GM12892 (cell line): ENCODE data around the gene ZMIZ1.

Experiments used
- DNase-seq: peaks from one replicate; pipeline ENCODE4 v3.0.0; 2011; ENCODE audit not compliant: insufficient read length
- FAIRE-seq: peaks from 2 replicates; lab custom pipeline; 2011; peaks lifted over from hg19 to GRCh38; lab: Jason Lieb, UNC
- POLR2A ChIP-seq: IDR thresholded peaks from 2 replicates; pipeline ENCODE4 v1.6.1; 2011; ENCODE audit warnings: low read depth, low read length, control low read depth
- POLR2AphosphoS5 ChIP-seq: IDR thresholded peaks from 2 replicates; pipeline ENCODE4 v1.6.1; 2011; ENCODE audit warnings: low read depth, low read length, control low read depth
- TAF1 ChIP-seq: IDR thresholded peaks from 2 replicates; pipeline ENCODE4 v1.6.1; 2011; ENCODE audit warnings: low read depth, mild to moderate bottlenecking, control low read depth, low read length, borderline replicate concordance

Gene ZMIZ1

GRCh38 chr10:79103585-79103984, 34.8 kb downstream of the ZMIZ1 start:
- TF ChIP-seq TAF1 (no peak), POLR2AphosphoS5 (no peak), POLR2A (no peak)
- FAIRE-seq (no peak), DNase-seq (no peak)

DNA sequence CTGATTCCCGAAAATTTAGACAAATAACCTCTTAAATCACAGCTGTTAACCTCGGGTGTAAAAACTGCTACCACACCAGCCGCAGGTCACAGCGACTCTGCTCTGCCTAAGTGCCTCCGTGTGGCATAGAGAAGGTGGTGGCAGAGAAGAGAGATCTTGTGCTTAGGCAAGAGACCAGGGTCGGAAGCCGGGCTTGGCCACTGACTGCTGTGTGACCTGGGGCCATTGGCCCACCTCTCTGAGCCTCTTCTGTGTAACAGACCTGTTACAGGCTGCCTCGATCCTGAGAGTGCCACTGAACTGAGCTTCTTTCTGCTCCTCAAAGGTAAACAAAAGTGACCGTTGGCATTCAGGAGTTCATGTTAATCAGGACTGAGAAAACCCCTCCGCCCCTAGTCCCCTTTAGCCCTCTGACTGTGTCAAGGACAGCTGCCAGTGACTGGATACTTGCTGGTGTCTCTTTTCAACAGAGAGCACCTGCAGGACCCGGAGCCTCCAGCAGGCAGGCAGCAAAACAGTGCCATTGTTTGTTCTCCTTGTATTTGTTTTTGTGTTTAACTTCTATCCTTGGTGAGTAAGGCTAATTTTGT, 36.5 kb downstream of the ZMIZ1 start:
- FAIRE-seq (no peak), DNase-seq (no peak)
- no peak for TF ChIP-seq POLR2AphosphoS5
- no peak for TF ChIP-seq TAF1
- TF ChIP-seq POLR2A = no peak

DNA sequence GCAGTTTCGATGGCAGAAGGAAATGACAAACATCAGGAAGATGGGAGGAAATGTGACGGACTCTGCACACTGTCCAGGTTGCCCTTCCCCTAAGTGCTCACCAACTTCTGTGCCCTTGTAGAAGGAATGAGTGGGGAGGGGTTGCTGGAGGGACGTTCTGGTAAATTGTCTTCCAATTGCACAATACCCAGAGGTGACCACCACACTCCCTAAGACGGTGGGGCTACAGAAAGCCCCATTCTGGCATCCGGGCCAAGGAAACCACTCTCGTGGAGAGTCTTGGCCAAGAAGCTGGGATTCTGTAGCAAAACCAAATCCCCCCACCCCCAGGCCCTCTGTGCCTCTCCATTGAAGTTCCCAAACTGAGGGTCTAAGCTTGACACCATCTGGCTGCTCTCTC, 37.1 kb downstream of the ZMIZ1 start:
- DNase-seq = no peak
- no peak for FAIRE-seq
- no peak for TF ChIP-seq POLR2A
- TF ChIP-seq POLR2AphosphoS5 = no peak

- FAIRE-seq = no peak
- TF ChIP-seq POLR2AphosphoS5 (no peak), POLR2A (no peak), TAF1 (no peak)
- no peak for DNase-seq
Observed at GRCh38 chr10:79106256-79107050, 37.7 kb downstream of the ZMIZ1 start.

DNA sequence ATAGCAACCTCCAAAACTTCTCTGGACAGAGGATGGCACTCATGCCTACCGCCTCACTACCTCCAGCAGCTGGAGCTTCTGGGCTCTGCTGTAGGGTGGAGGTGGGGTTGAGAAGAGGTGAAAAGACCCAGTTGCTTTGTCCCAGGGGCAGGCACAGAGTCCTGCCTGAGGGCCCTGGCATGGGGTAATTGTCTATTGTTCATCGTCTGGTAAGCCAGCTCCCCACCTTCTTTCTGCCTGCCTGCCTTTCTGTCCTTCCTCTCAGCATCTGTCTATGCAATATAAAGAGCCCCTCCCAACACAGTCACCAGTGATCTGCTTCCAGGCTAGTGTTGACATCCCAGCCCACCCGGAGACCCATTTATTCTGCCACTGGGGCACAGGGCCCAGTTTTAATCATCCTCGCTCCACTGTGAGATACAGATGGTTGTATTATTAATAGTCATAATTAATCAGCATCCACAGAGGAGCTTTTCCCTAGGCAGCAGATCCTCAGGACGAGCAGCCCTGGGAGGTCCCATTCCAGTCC, 39.0 kb downstream of the ZMIZ1 start:
- no peak for DNase-seq
- FAIRE-seq = no peak
- TF ChIP-seq POLR2A (no peak), POLR2AphosphoS5 (no peak), TAF1 (no peak)

GRCh38 chr10:79108728-79109127, 40.0 kb downstream of the ZMIZ1 start:
- FAIRE-seq (no peak), DNase-seq (no peak)
- TF ChIP-seq TAF1 (no peak), POLR2AphosphoS5 (no peak), POLR2A (no peak)

GRCh38 chr10:79111427-79111826, 42.7 kb downstream of the ZMIZ1 start:
- FAIRE-seq (no peak), DNase-seq (no peak)
- TF ChIP-seq POLR2A (no peak), POLR2AphosphoS5 (no peak), TAF1 (no peak)

DNA sequence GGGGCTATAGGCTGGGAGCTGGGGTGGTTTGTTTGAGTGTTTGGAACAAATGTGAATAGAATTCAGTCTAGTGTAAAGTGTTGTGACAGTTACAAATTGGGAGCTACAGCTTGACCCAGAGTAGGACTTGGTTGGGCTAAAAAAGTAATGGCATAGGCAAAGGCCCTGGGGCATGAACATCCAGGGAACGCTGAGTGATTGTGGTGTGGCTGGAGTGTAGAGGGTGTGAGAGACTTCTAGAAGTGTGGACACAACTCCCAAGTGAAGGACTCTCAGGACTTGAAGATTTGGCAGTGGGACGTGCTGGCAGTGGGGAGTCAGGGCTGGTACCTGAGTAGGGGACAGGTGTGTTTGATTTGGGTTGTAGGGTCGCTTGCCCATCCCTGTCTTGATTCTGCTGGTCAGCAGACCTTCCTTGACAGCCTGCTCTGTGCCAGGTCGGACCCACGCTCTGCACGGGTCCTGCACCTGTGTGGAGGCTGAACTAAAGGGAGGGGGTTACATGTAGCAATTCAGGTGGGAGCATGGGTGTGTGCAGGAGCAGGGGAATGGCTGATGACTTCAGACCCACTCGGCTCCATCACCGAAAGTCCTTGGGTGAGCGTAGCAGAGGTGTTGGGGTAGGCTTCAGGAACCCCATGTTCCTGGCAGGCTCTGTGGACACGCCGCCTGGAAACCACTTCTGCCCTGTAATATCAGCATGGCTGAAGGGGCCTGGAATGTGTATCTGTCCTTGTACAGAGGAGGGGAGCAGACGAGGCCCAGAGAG, 43.3 kb downstream of the ZMIZ1 start:
- no peak for DNase-seq
- FAIRE-seq = no peak
- TF ChIP-seq POLR2A (no peak), POLR2AphosphoS5 (no peak), TAF1 (no peak)

DNA sequence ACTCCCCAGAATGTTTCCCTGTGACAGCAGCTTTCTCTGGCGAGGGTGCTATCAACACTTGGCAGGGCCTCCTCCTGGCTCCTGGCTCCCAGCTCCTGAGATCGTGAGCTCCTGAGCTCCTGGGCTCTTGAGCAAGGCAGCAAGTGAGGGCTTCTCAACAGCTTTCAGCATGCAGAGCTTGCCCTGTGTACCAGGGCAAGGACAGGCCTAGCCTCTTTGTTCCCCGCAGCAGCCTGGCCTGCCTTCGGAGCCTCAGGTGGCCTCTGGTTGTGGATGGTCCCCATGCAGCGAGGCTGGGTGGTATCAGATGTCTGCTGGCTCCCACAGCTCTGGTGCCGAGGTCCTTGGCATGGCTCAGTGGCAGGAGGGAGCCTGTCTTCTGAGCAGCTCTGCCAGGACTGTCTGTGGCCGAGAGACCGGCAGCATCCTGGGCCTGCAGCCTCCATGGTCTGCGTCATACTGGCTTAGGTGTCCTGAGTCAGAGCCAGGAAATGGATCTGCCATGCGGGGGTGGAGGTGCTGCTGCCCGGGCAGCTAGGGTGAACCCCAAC, 44.2 kb downstream of the ZMIZ1 start:
- TF ChIP-seq TAF1 (no peak), POLR2A (no peak), POLR2AphosphoS5 (no peak)
- FAIRE-seq (no peak), DNase-seq (no peak)

- no peak for TF ChIP-seq POLR2AphosphoS5
- no peak for TF ChIP-seq TAF1
- TF ChIP-seq POLR2A = no peak
- DNase-seq (no peak), FAIRE-seq (no peak)
Observed at GRCh38 chr10:79113827-79114226, 45.1 kb downstream of the ZMIZ1 start.

- FAIRE-seq = no peak
- TF ChIP-seq TAF1 (no peak), POLR2AphosphoS5 (no peak), POLR2A (no peak)
- no peak for DNase-seq
Observed at GRCh38 chr10:79115302-79115701, 46.5 kb downstream of the ZMIZ1 start.
